Stomach (tissue), 9 donors: Measurements from ENCODE around the gene XIST. TPM values are rescaled to one million over a fixed set of nuclear protein-coding genes. Genes with fewer than 3 reads are reported as not detected.

Experiments
- DNase-seq, 2 donors: peaks; one replicate each; pipeline versions ENCODE4 v3.0.0 to v3.0.0-alpha.2; 2013 to 2019
- H3K27ac ChIP-seq, 5 donors: fragments of 200-600 bp in 4 of 5; sonication (generic) in 4 of 5; one replicate each; pipeline ENCODE4 v1.5.1; 2013 to 2019; ENCODE audit warnings: mild to moderate bottlenecking in 1 of 5, moderate library complexity in 1 of 5
- H3K27me3 ChIP-seq, 3 donors: fragments of 200-600 bp; sonication (generic); one replicate each; pipeline ENCODE4 v1.5.1; 2017 to 2019; ENCODE audit warnings: mixed run types in 1 of 3
- H3K36me3 ChIP-seq, 4 donors: fragments of 200-600 bp; sonication (generic); 1 replicate in 3 of 4; 2 replicates in 1 of 4; pipeline ENCODE4 v1.5.1; 2016 to 2019
- H3K4me1 ChIP-seq, 4 donors: fragments of 200-600 bp; sonication (generic); one replicate each; pipeline ENCODE4 v1.5.1; 2016 to 2019
- H3K4me3 ChIP-seq, 4 donors: fragments of 200-600 bp; sonication (generic) in 3 of 4; one replicate each; pipeline ENCODE4 v1.5.1; 2016 to 2019; ENCODE audit warnings: mild to moderate bottlenecking in 1 of 4
- H3K9me3 ChIP-seq, 4 donors: fragments of 200-600 bp; sonication (generic); one replicate each; pipeline ENCODE4 v1.5.1; 2016 to 2019
- CTCF ChIP-seq, 7 experiments: fragments of 450-650 bp in 4 of 7; fragments of 200-600 bp in 3 of 7; sonication (generic) in 3 of 7; IDR thresholded peaks; one replicate each; pipeline ENCODE4 v1.5.1; 2016 to 2019; ENCODE audit warnings: antibody characterized with exemption in 7 of 7, control low read depth in 2 of 7, mild to moderate bottlenecking in 1 of 7
- EP300 ChIP-seq: sonication (generic); formaldehyde crosslinking; IDR thresholded peaks from one replicate; pipeline ENCODE4 v1.6.1; 2017; ENCODE audit warnings: antibody characterized with exemption
- POLR2A ChIP-seq, 4 donors: fragments of 450-650 bp; IDR thresholded peaks; one replicate each; pipeline ENCODE4 v1.6.1; 2016; ENCODE audit warnings: antibody characterized with exemption in 4 of 4, control low read depth in 2 of 4, mild to moderate bottlenecking in 1 of 4, moderate library complexity in 1 of 4
- POLR2AphosphoS5 ChIP-seq, 3 donors: sonication (generic); formaldehyde crosslinking; IDR thresholded peaks; one replicate each; pipeline ENCODE4 v1.6.1; 2016; ENCODE audit warnings: antibody characterized with exemption in 3 of 3
- WGBS, 5 donors: extraction: QIAGEN DNeasy Blood & Tissue Kit in 3 of 5; methylation state at CpG; one replicate each; pipeline versions ENCODE4 v1.1.5 to v1.1.7; 2013 to 2018; 5-methylcytosine and 5-hydroxymethylcytosine counted together
- intact Hi-C: fragments of 100-400 bp; cut with DNase I; formaldehyde crosslinking; loops from one replicate; pipeline ENCODE4 v1.15.1; 2023; ENCODE audit warnings: low total_unique reads
- polyA plus RNA-seq, 3 donors: library from polyadenylated mRNA; stranded (reverse); fragments of 200-250 nt; gene quantifications; one replicate each; pipeline ENCODE4 v1.2.3, GENCODE V29; 2013
- total RNA-seq, 5 donors: library from RNA; depleted of rRNA; stranded (reverse); fragments of >200 nt; gene quantifications; one replicate each; pipeline versions ENCODE4 v1.1.0 to v1.2.3, GENCODE V29; 2014 to 2016
- donor health status: healthy with polysubstance abuse.
- donor health status: Bipolar disorder and iron deficiency.
- donor health status: healthy.

XIST gene
- total and polyA plus RNA-seq, 8 donors: 0.19 to 614 (median 22.7) TPM

GRCh38 chrX:73847100-73847499 lies 5.4 kb downstream of the XIST start:
- no peaks in the 10 kb centered on the region for H3K36me3 ChIP-seq
- TF ChIP-seq CTCF (IDR thresholded peaks at IDR 0.05) (no peak), POLR2AphosphoS5 (IDR thresholded peaks at IDR 0.05) (no peak), EP300 (no peak), POLR2A (IDR thresholded peaks at IDR 0.05) (no peak)
- no peak overlapping the region for H3K27ac ChIP-seq
- peak overlapping the region in 1 of 4 donors; percentile 44 for H3K4me3 ChIP-seq
- no peaks in the 10 kb centered on the region for H3K27me3 ChIP-seq
- peaks cover 0 to 63% (median 31%) of the 10 kb centered on the region in 4 donors for H3K4me1 ChIP-seq
- intact Hi-C loops: no loop called here
- no peaks in the 10 kb centered on the region for H3K9me3 ChIP-seq
- WGBS, 5 donors: 82 to 93% (median 89%) methylated on average over 2 of the region's 2 CpGs
- no peak for DNase-seq

- no peaks in the 10 kb centered on the region for H3K27me3 ChIP-seq
- no peak overlapping the region for H3K27ac ChIP-seq
- H3K36me3 ChIP-seq: no peaks in the 10 kb centered on the region
- H3K9me3 ChIP-seq: no peaks in the 10 kb centered on the region
- TF ChIP-seq EP300 (no peak), POLR2A (IDR thresholded peaks at IDR 0.05) (no peak), CTCF (IDR thresholded peaks at IDR 0.05) (no peak)
- intact Hi-C loops: no loop called here
- DNase-seq: no peak
- WGBS, 5 donors: 79 to 86% (median 80%) methylated on average over 4 of the region's 4 CpGs
- peak overlapping the region in 1 of 4 donors; percentile 6 for H3K4me3 ChIP-seq
- H3K4me1 ChIP-seq: peaks cover 0 to 91% (median 24%) of the 10 kb centered on the region in 4 donors
Observed at GRCh38 chrX:73842541-73843234, 9.8 kb downstream of the XIST start.

- H3K4me1 ChIP-seq: peaks cover 0 to 94% (median 19%) of the 10 kb centered on the region in 4 donors
- WGBS, 5 donors: 73 to 91% (median 77%) methylated on average over 5 of the region's 5 CpGs
- intact Hi-C loops: no loop called here
- DNase-seq: no peak
- H3K27ac ChIP-seq: no peak overlapping the region
- no peaks in the 10 kb centered on the region for H3K9me3 ChIP-seq
- TF ChIP-seq EP300 (no peak), POLR2AphosphoS5 (IDR thresholded peaks at IDR 0.05) (no peak), POLR2A (IDR thresholded peaks at IDR 0.05) (no peak), CTCF (IDR thresholded peaks at IDR 0.05) (no peak)
- no peak overlapping the region for H3K4me3 ChIP-seq
- H3K36me3 ChIP-seq: no peaks in the 10 kb centered on the region
- no peaks in the 10 kb centered on the region for H3K27me3 ChIP-seq
Observed at GRCh38 chrX:73841337-73841736, 11.2 kb downstream of the XIST start.

- Histone ChIP-seq H3K27me3 (no peaks in the 10 kb centered on the region), H3K9me3 (no peaks in the 10 kb centered on the region), H3K36me3 (no peaks in the 10 kb centered on the region), H3K27ac (no peak overlapping the region), H3K4me1 (peaks cover 0 to 86% (median 14%) of the 10 kb centered on the region in 4 donors), H3K4me3 (no peak overlapping the region)
- DNase-seq: no peak
- intact Hi-C loops: no loop called here
- no peak for TF ChIP-seq CTCF (IDR thresholded peaks at IDR 0.05)
- no peak for TF ChIP-seq POLR2A (IDR thresholded peaks at IDR 0.05)
- no peak for TF ChIP-seq POLR2AphosphoS5 (IDR thresholded peaks at IDR 0.05)
- no peak for TF ChIP-seq EP300
- WGBS, 5 donors: 68 to 86% (median 75%) methylated on average over 6 of the region's 6 CpGs
Observed at GRCh38 chrX:73840120-73840924, 12.2 kb downstream of the XIST start.
